Measurements from ENCODE around the gene SLC2A4.
"Not testable (repeated sequence)": the region's sequence is repeated elsewhere in the genome, so short reads cannot be mapped to it uniquely, and the experiment has no call there.

SLC2A4 gene

GRCh38 chr17:7324438-7324779 is 42.9 kb downstream of the SLC2A4 start:
- DNase-seq (ENCODE audit: low read depth in 3 of 3) = no peak

GRCh38 chr17:7325031-7325528 is 43.6 kb downstream of the SLC2A4 start:
- DNase-seq (ENCODE audit: low read depth in 3 of 3) = no peak

- no peak for DNase-seq (ENCODE audit: low read depth in 3 of 3)
These were observed 44.7 kb downstream of the SLC2A4 start for GRCh38 chr17:7326186-7326585.

- no peak for DNase-seq (ENCODE audit: low read depth in 3 of 3)
These were observed 45.5 kb downstream of the SLC2A4 start for GRCh38 chr17:7327056-7327455.

- DNase-seq (ENCODE audit: low read depth in 3 of 3) = no peak
These were observed 46.0 kb downstream of the SLC2A4 start for GRCh38 chr17:7327501-7327900.

- DNase-seq (ENCODE audit: low read depth in 3 of 3) = no peak
These were observed 46.5 kb downstream of the SLC2A4 start for GRCh38 chr17:7328009-7328408.

- DNase-seq (ENCODE audit: low read depth in 3 of 3) = no peak
These were observed 47.4 kb downstream of the SLC2A4 start, which contains the start of gene NEURL4 for GRCh38 chr17:7328840-7329373. Gene NEURL4, minus strand, starts transcription at chr17:7329335. Its CDS starts 23 bp downstream, at chr17:7329312.

- DNase-seq (ENCODE audit: low read depth in 3 of 3) = peak; percentile 91 to 97 (median 93)
These were observed 48.0 kb downstream of the SLC2A4 start for GRCh38 chr17:7329374-7329996.

GRCh38 chr17:7329997-7330637 is 48.6 kb downstream of the SLC2A4 start:
- peak; percentile 64 to 82 (median 65) for DNase-seq (ENCODE audit: low read depth in 3 of 3)

- DNase-seq (ENCODE audit: low read depth in 3 of 3) = no peak
These were observed 49.1 kb downstream of the SLC2A4 start for GRCh38 chr17:7330638-7331015.

GRCh38 chr17:7332111-7332510 is 50.6 kb downstream of the SLC2A4 start:
- DNase-seq (ENCODE audit: low read depth in 3 of 3) = no peak

GRCh38 chr17:7332600-7333069 is 51.1 kb downstream of the SLC2A4 start:
- peak in 1 of 3 experiments; percentile 28 for DNase-seq (ENCODE audit: low read depth in 3 of 3)

- DNase-seq (ENCODE audit: low read depth in 3 of 3) = no peak
These were observed 53.5 kb downstream of the SLC2A4 start for GRCh38 chr17:7334938-7335538.

- not testable (repeated sequence) for DNase-seq (ENCODE audit: low read depth in 3 of 3)
These were observed 54.2 kb downstream of the SLC2A4 start for GRCh38 chr17:7335765-7336164.

- DNase-seq (ENCODE audit: low read depth in 3 of 3) = peak; percentile 69 to 92 (median 71)
These were observed 55.0 kb downstream of the SLC2A4 start, which contains the start of gene ACAP1 for GRCh38 chr17:7336240-7337175. Gene ACAP1, plus strand, starts transcription at chr17:7336529. Its CDS starts 206 bp downstream, at chr17:7336735.

GRCh38 chr17:7337600-7337999 is 56.1 kb downstream of the SLC2A4 start:
- not testable (repeated sequence) for DNase-seq (ENCODE audit: low read depth in 3 of 3)
